ENCODE measurements around the gene FARS2.

DNA sequence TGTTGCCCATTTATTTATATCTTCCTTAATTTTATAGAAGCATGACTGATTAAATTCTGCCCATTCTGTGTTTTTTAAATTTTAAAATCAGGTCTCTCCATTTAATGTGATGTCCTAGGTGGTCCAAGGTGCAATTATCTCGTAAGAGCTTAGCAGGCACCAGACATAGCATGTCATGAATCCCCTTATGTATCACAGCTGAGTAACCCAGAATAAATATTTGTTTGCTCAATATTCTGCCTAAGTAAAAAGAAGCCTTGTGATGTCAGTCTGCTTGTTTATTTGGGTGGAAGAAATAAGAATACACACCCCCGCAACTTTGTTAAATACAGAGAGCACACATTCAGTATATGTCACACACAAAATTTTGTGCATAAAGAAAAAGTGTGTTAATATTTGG lies 211.3 kb downstream of the FARS2 start:
- TF ChIP-seq EZH2phosphoT487 (IDR thresholded peaks at IDR 0.05; ENCODE audit: borderline replicate concordance, low read depth) (no peak), MEF2A (IDR thresholded peaks at IDR 0.05; ENCODE audit: borderline replicate concordance, low read depth) (no peak), POLR2AphosphoS5 (IDR thresholded peaks at IDR 0.05; ENCODE audit: low read depth, low read length) (no peak), SIN3A (IDR thresholded peaks at IDR 0.05; ENCODE audit: borderline replicate concordance, low read depth, low read length) (no peak), RAD21 (IDR thresholded peaks at IDR 0.05; ENCODE audit: low read length) (no peak)
- TF ChIP-seq, protein P1, sequence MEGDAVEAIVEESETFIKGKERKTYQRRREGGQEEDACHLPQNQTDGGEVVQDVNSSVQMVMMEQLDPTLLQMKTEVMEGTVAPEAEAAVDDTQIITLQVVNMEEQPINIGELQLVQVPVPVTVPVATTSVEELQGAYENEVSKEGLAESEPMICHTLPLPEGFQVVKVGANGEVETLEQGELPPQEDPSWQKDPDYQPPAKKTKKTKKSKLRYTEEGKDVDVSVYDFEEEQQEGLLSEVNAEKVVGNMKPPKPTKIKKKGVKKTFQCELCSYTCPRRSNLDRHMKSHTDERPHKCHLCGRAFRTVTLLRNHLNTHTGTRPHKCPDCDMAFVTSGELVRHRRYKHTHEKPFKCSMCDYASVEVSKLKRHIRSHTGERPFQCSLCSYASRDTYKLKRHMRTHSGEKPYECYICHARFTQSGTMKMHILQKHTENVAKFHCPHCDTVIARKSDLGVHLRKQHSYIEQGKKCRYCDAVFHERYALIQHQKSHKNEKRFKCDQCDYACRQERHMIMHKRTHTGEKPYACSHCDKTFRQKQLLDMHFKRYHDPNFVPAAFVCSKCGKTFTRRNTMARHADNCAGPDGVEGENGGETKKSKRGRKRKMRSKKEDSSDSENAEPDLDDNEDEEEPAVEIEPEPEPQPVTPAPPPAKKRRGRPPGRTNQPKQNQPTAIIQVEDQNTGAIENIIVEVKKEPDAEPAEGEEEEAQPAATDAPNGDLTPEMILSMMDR (IDR thresholded peaks at IDR 0.05) = no peak
- TF ChIP-seq, protein P2, sequence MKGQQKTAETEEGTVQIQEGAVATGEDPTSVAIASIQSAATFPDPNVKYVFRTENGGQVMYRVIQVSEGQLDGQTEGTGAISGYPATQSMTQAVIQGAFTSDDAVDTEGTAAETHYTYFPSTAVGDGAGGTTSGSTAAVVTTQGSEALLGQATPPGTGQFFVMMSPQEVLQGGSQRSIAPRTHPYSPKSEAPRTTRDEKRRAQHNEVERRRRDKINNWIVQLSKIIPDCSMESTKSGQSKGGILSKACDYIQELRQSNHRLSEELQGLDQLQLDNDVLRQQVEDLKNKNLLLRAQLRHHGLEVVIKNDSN (IDR thresholded peaks at IDR 0.05; ENCODE audit: borderline replicate concordance, low read depth) = no peak
- TF ChIP-seq, protein P3, sequence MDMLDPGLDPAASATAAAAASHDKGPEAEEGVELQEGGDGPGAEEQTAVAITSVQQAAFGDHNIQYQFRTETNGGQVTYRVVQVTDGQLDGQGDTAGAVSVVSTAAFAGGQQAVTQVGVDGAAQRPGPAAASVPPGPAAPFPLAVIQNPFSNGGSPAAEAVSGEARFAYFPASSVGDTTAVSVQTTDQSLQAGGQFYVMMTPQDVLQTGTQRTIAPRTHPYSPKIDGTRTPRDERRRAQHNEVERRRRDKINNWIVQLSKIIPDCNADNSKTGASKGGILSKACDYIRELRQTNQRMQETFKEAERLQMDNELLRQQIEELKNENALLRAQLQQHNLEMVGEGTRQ (IDR thresholded peaks at IDR 0.05; ENCODE audit: borderline replicate concordance, low read depth, low read length) = no peak
- TF ChIP-seq, protein P4, sequence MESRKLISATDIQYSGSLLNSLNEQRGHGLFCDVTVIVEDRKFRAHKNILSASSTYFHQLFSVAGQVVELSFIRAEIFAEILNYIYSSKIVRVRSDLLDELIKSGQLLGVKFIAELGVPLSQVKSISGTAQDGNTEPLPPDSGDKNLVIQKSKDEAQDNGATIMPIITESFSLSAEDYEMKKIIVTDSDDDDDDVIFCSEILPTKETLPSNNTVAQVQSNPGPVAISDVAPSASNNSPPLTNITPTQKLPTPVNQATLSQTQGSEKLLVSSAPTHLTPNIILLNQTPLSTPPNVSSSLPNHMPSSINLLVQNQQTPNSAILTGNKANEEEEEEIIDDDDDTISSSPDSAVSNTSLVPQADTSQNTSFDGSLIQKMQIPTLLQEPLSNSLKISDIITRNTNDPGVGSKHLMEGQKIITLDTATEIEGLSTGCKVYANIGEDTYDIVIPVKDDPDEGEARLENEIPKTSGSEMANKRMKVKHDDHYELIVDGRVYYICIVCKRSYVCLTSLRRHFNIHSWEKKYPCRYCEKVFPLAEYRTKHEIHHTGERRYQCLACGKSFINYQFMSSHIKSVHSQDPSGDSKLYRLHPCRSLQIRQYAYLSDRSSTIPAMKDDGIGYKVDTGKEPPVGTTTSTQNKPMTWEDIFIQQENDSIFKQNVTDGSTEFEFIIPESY (IDR thresholded peaks at IDR 0.05; ENCODE audit: borderline replicate concordance, low read depth) = no peak
